Stromal cell of bone marrow (primary cell): Measurements from ENCODE around the gene HMX3.

Experiments used
- DNase-seq: peaks from one replicate; pipeline ENCODE4 v3.0.0-alpha.2; 2012; ENCODE audit warnings: low read depth

Gene HMX3

GRCh38 chr10:123135415-123136141 is at the start of gene HMX3:
HMX3 (plus strand) TSS chr10:123135970; CDS start chr10:123136051, 81 bp downstream.
- no peak for DNase-seq

GRCh38 chr10:123086281-123086680 is 49.5 kb upstream of the HMX3 start:
- no peak for DNase-seq

- no peak for DNase-seq
Observed at GRCh38 chr10:123087348-123087747, 48.4 kb upstream of the HMX3 start.

- DNase-seq, result no peak
Observed at GRCh38 chr10:123087786-123088185, 48.0 kb upstream of the HMX3 start.

- no peak for DNase-seq
Observed at GRCh38 chr10:123092635-123093414, 42.9 kb upstream of the HMX3 start.

GRCh38 chr10:123093489-123093888 is 42.3 kb upstream of the HMX3 start:
- DNase-seq, result no peak

- DNase-seq, result no peak
Observed at GRCh38 chr10:123096452-123096851, 39.3 kb upstream of the HMX3 start.

GRCh38 chr10:123097039-123097438 is 38.7 kb upstream of the HMX3 start:
- DNase-seq, result no peak

GRCh38 chr10:123100030-123100762 is 35.6 kb upstream of the HMX3 start:
- DNase-seq, result no peak

- DNase-seq, result no peak
Observed at GRCh38 chr10:123101872-123102271, 33.9 kb upstream of the HMX3 start.

GRCh38 chr10:123102673-123103072 is 33.1 kb upstream of the HMX3 start:
- DNase-seq, result no peak

- DNase-seq, result no peak
Observed at GRCh38 chr10:123103944-123104343, 31.8 kb upstream of the HMX3 start.

- DNase-seq, result no peak
Observed at GRCh38 chr10:123109466-123109865, 26.3 kb upstream of the HMX3 start.

GRCh38 chr10:123117644-123118417 is 17.9 kb upstream of the HMX3 start:
- DNase-seq, result no peak

- DNase-seq, result no peak
Observed at GRCh38 chr10:123119081-123119480, 16.7 kb upstream of the HMX3 start.

- DNase-seq, result no peak
Observed at GRCh38 chr10:123126246-123126645, 9.5 kb upstream of the HMX3 start.

- no peak for DNase-seq
Observed at GRCh38 chr10:123129618-123130271, 6.0 kb upstream of the HMX3 start.

- DNase-seq, result peak; percentile 53
Observed at GRCh38 chr10:123132576-123133477, 2.9 kb upstream of the HMX3 start.

GRCh38 chr10:123133541-123134342 is 2.0 kb upstream of the HMX3 start:
- no peak for DNase-seq
